GM19324 (cell line): Measurements from ENCODE around the gene MARCHF9.
"Not testable (repeated sequence)": the region's sequence is repeated elsewhere in the genome, so short reads cannot be mapped to it uniquely, and the experiment has no call there.

Source experiments
- ATAC-seq: cut with Tn5 transposase; IDR thresholded peaks from one replicate; pipeline ENCODE4 v1.9.1; 2021; ENCODE audit warnings: mild to moderate bottlenecking, moderate library complexity; ENCODE audit not compliant: unreplicated experiment, low FRiP score

Gene MARCHF9, protein sequence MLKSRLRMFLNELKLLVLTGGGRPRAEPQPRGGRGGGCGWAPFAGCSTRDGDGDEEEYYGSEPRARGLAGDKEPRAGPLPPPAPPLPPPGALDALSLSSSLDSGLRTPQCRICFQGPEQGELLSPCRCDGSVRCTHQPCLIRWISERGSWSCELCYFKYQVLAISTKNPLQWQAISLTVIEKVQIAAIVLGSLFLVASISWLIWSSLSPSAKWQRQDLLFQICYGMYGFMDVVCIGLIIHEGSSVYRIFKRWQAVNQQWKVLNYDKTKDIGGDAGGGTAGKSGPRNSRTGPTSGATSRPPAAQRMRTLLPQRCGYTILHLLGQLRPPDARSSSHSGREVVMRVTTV

DNA sequence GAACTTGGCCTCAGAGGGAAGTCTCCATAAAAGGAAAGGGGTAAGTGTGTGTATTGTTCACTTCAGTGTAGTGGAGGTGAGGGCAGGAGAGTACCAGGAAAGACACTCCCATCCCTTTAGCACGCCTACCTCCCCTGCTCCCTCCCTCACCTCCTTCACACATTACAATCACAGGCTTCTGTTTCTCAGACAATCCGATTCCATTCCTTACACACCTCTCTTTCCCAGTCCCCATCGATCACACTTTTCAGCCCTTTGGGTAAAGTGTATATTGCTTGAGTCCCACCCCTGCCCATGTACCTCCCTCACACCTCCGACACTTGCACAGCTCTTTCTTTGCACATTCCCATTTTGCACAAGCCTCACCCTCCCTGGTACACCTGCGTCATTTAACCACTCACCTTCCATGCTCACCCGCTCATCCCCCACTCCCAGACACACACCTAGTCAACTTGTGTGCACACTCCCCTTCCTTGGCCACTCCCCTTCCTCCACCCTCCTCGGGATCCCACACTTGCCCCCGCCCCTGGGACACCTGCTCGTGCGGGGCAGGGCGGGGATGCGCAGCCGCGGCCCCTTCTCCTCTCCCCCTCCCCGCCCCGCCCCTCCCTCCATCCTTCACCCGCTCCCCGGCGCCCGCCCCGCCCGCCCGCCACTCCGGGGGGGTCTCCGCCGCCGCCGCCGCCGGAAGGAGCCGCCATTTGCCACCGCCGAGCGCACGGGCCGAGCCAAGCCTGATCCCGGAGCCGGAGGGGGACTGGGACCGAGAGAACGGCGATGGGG lies at the start of gene MARCHF9:
MARCHF9 (plus strand) TSS at position 693 of the 783 bp plus-strand sequence. CDS start 426 bp downstream, outside the sequence.
- ATAC-seq = peak; percentile 36

DNA sequence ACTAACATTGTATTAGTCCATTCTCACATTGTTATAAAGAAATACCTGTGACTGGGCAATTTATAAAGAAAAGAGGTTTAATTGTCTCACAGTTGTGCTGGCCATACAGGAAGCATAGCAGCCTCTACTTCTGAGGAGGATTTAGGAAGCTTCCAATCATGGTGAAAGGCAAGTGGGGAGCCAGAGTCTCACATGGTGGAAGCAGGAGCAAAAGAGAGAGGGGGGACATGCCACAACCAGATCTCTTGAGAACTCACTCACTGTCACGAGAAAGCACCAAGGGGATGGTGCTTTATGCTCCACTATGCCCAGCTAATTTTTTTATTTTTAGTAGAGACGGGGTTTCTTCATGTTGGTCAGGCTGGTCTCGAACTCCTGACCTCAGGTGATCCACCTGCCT lies 47.7 kb upstream of the MARCHF9 start:
- no peak for ATAC-seq

GRCh38 chr12:57708296-57708695 lies 46.6 kb upstream of the MARCHF9 start:
- ATAC-seq = no peak

- no peak for ATAC-seq
Measured at GRCh38 chr12:57712701-57713100, 42.2 kb upstream of the MARCHF9 start.

DNA sequence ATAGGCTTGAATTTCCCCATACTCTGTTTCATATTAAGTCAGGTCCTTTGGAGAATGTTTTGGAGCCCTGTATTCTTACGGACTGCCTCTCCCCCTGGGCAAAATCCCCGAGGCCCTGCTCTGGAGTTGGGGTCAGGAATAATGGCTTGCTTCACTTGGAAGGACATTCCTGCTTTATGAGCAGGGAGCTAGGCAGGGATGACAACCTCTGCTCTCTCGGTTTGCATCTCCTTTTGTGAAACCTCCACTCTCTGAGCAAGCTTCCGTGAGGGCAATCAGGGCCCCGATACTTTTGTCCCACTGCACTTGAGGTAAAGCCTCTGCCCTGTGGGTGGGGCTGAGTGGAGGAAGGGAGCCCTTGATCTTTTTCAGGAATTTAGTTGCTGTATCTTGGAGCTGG lies 41.7 kb upstream of the MARCHF9 start:
- ATAC-seq = no peak

DNA sequence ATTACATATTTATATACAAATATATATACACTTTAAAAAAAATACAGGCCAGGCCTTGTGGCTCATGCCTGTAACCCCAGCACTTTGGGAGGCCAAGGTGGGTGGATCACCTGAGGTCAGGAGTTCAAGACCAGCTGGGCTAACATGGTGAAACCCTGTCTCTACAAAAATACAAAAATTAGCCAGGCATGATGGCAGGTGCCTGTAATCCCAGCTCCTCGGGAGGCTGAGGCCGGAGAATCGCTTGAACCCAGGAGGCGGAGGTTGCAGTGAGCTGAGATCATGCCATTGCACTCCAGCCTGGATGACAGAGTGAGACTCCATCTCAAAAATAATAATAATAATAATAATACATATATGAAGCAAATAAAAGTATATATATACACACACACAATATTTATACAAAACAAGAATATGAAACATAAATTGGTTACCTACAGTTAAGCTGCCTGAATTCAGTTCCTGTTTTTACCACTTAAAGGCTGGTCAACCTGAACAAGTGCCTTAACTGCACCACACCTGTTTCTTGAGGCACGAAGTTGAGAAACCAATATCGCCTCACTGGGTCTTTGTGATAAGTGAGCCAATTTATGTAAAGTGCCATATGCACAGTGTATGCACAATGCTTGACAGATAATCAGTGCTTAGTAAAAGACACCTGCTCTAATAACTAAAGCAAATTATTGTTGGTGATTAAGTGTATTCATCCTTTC lies 39.7 kb upstream of the MARCHF9 start:
- not testable (repeated sequence) for ATAC-seq

DNA sequence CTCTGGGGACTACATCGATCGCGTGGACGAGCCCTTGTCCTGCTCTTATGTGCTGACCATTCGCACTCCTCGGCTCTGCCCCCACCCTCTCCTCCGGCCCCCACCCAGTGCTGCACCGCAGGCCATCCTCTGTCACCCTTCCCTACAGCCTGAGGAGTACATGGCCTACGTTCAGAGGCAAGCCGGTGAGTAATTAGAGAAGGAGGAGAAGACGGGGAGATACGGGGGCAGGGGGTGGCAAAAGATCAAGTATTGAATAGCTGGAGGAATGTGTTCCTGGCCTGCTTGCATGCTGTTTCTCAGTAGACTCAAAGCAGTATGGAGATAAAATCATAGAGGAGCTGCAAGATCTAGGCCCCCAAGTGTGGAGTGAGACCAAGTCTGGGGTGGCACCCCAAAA lies 39.1 kb upstream of the MARCHF9 start:
- ATAC-seq = no peak

DNA sequence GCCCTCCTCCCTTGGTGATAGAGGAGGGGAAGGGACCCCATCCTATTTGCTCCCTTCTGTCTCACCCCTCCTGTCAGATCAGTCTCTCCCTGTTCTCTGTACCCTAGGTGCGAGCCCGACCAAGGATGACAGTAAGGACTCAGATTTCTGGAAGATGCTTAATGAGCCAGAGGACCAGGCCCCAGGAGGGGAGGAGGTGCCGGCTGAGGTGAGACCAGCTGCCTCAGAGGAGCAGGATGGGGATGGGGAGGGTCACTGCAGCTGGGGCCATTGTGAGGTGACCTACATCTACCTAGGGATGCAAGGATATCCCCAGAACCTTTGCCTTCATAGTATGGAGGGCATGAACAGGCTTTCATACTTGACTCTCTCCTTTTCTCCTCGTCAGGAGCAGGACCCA lies 38.6 kb upstream of the MARCHF9 start:
- no peak for ATAC-seq

DNA sequence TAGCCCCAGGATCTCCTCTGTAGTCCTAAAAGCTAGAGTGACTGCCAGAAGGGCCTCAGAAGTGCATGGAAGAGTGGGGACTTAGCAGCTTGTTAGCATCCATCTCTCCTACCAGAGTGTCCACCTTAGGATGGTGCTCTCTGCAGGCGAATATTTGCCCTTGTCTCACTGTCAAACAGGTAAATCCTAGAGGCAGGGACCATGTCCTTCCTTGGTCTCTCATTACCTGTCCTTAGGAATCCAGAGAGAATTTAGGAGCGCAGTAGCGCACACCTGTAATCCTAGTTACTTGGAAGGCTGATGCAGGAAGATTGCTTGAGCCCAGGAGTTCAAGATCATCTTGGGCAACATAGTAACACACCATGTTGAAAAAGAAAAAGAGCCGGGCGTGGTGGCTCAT lies 37.8 kb upstream of the MARCHF9 start:
- ATAC-seq = no peak

GRCh38 chr12:57717846-57718640 lies 36.9 kb upstream of the MARCHF9 start:
- no peak for ATAC-seq

- no peak for ATAC-seq
Measured at GRCh38 chr12:57718641-57719528, 36.0 kb upstream of the MARCHF9 start.

DNA sequence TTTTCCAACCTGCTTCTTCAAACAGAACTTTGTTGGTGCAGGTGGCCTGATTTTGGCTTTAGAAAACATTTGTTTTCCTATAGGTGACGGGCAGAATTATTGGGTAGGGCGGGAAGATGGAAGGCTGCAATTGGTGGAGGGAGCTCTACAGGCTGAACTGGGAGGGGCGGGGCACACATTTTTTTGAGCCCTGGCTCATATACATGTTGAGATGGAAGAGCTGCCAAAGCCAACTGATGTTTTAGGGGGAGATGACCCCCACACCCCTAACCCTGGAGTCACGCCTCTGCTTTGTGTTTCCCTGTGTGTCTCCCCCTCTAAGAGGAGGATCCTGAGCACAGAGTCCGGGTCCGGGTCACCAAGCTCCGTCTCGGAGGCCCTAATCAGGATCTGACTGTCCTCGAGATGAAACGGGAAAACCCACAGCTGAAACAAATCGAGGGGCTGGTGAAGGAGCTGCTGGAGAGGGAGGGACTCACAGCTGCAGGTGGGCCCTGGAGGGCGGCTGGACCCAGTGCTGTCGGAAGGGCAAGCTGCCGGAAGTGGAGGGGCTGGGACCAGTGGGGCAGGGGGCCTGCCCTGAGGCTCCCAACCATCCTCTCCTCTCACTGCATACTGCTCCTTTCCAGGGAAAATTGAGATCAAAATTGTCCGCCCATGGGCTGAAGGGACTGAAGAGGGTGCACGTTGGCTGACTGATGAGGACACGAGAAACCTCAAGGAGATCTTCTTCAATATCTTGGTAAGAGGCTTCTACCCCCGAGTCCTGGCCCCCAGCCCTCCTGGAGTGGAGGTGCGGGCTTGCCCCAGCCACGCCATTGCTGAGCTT lies 34.9 kb upstream of the MARCHF9 start:
- ATAC-seq = no peak

GRCh38 chr12:57720606-57721595 lies 34.0 kb upstream of the MARCHF9 start:
- no peak for ATAC-seq

GRCh38 chr12:57721846-57722608 lies 32.9 kb upstream of the MARCHF9 start:
- ATAC-seq = not testable (repeated sequence)

GRCh38 chr12:57722716-57723629 lies 31.9 kb upstream of the MARCHF9 start:
- no peak for ATAC-seq

GRCh38 chr12:57723630-57723962 lies 31.3 kb upstream of the MARCHF9 start:
- ATAC-seq = no peak
